A549 (cell line): ENCODE measurements around the gene TNFSF11. TPM values are rescaled to one million over a fixed set of nuclear protein-coding genes. Genes with fewer than 3 reads are reported as not detected.

Source experiments
- ATAC-seq, 2 experiments: fragments of 200-7000 bp in 1 of 2; fragments of >200 bp in 1 of 2; cut with Nextera tagmentation in 1 of 2; cut with Tn5 transposase in 1 of 2; 3 replicates each; pipeline versions ENCODE4 v1.8.0 to v1.9.1; 2018 to 2020; ENCODE audit warnings: mild to moderate bottlenecking in 1 of 2, moderate library complexity in 1 of 2
- CTCF ChIA-PET: fragments of 300-600 bp; sonication (Branson Sonifier 250); formaldehyde crosslinking; extraction: SDS; loops from one replicate; lab custom pipeline; 2021; ENCODE audit warnings: antibody characterized with exemption, inconsistent platforms; lab: Yijun Ruan, JAX
- POLR2A ChIA-PET: fragments of 350-600 bp; formaldehyde crosslinking; extraction: SDS; loops from one replicate; lab custom pipeline; 2021; ENCODE audit warnings: antibody characterized with exemption, inconsistent platforms; lab: Yijun Ruan, JAX
- DNase-seq, 2 experiments: peaks; one replicate each; pipeline versions ENCODE4 v3.0.0 to v3.0.0-alpha.2; 2011 to 2016; ENCODE audit warnings: low read depth in 1 of 2, low spot score in 1 of 2
- FAIRE-seq: peaks from 2 replicates; lab custom pipeline; 2011; peaks lifted over from hg19 to GRCh38; lab: Jason Lieb, UNC
- H3K27ac ChIP-seq, 2 experiments: fragments of >200 bp; sonication (Bioruptor Twin); formaldehyde crosslinking; 3 replicates each; pipeline ENCODE4 v1.5.1; 2016 to 2017
- H3K4me1 ChIP-seq: fragments of >200 bp; sonication (Bioruptor Twin); formaldehyde crosslinking; 3 replicates; pipeline ENCODE4 v1.6.1; 2016
- H3K4me2 ChIP-seq: fragments of >200 bp; sonication (Bioruptor Twin); formaldehyde crosslinking; 3 replicates; pipeline ENCODE4 v1.6.1; 2016
- H3K4me3 ChIP-seq: fragments of >200 bp; sonication (Bioruptor Twin); formaldehyde crosslinking; 3 replicates; pipeline ENCODE4 v1.5.1; 2016
- H3K9me3 ChIP-seq: fragments of >200 bp; sonication (Bioruptor Twin); formaldehyde crosslinking; 3 replicates; pipeline ENCODE4 v1.6.1; 2016
- CBX2 ChIP-seq: fragments of 200-600 bp; sonication (generic); IDR thresholded peaks from 2 replicates; pipeline ENCODE4 v1.6.1; 2016; ENCODE audit warnings: low read depth, mild to moderate bottlenecking, borderline replicate concordance
- CEBPB ChIP-seq, 2 experiments: fragments of >200 bp in 1 of 2; sonication (Bioruptor Twin) in 1 of 2; formaldehyde crosslinking in 1 of 2; IDR thresholded peaks; 2 replicates each; pipeline ENCODE4 v1.6.1; 2012 to 2016
- EHF ChIP-seq: fragments of 250-450 bp; sonication (Bioruptor Pico); IDR thresholded peaks from 2 replicates; pipeline ENCODE4 v1.5.0; 2020; ENCODE audit warnings: mild to moderate bottlenecking
- FOSL2 ChIP-seq, 2 experiments: fragments of 450-650 bp in 1 of 2; fragments of >200 bp in 1 of 2; sonication (Bioruptor Twin) in 1 of 2; formaldehyde crosslinking; IDR thresholded peaks; 2 replicates each; pipeline versions ENCODE4 v1.5.0 to v1.6.1; 2016 to 2020; ENCODE audit warnings: mild to moderate bottlenecking in 1 of 2, moderate library complexity in 1 of 2
- FOXS1 ChIP-seq: fragments of 250-450 bp; sonication (Bioruptor Pico); IDR thresholded peaks from 2 replicates; pipeline ENCODE4 v1.5.0; 2020; ENCODE audit warnings: mild to moderate bottlenecking, moderate library complexity
- HEYL ChIP-seq: fragments of 250-450 bp; sonication (Bioruptor Pico); IDR thresholded peaks from 2 replicates; pipeline ENCODE4 v1.8.0; 2021; ENCODE audit warnings: mild to moderate bottlenecking, moderate library complexity
- HOXA7 ChIP-seq: fragments of 250-450 bp; sonication (Bioruptor Pico); IDR thresholded peaks from 2 replicates; pipeline ENCODE4 v1.5.0; 2020; ENCODE audit warnings: mild to moderate bottlenecking, moderate library complexity
- HOXB5 ChIP-seq: fragments of 250-450 bp; sonication (Bioruptor Pico); IDR thresholded peaks from 2 replicates; pipeline ENCODE4 v1.5.0; 2020; ENCODE audit warnings: mild to moderate bottlenecking, moderate library complexity
- JUN ChIP-seq, 2 experiments: fragments of >200 bp; sonication (Bioruptor Twin); formaldehyde crosslinking; IDR thresholded peaks; 2 replicates in 1 of 2; 3 replicates in 1 of 2; pipeline ENCODE4 v1.6.1; 2016 to 2017
- JUNB ChIP-seq: fragments of >200 bp; sonication (Bioruptor Twin); formaldehyde crosslinking; IDR thresholded peaks from 2 replicates; pipeline ENCODE4 v1.6.1; 2016
- KDM1A ChIP-seq: fragments of 200-600 bp; sonication (generic); IDR thresholded peaks from 2 replicates; pipeline ENCODE4 v1.6.1; 2016; ENCODE audit warnings: low read depth, mild to moderate bottlenecking
- KDM5A ChIP-seq: fragments of 200-600 bp; sonication (generic); IDR thresholded peaks from 2 replicates; pipeline ENCODE4 v1.6.1; 2016; ENCODE audit warnings: antibody characterized with exemption, mild to moderate bottlenecking
- NPAS2 ChIP-seq: fragments of 250-450 bp; sonication (Bioruptor Pico); IDR thresholded peaks from 2 replicates; pipeline ENCODE4 v1.8.0; 2022; ENCODE audit warnings: mild to moderate bottlenecking, moderate library complexity, borderline replicate concordance
- POLR2AphosphoS2 ChIP-seq: conservative IDR thresholded peaks from 2 replicates; pipeline ENCODE4 v1.6.1; 2012; ENCODE audit warnings: low read length, improper control_type of control experiment, inconsistent platforms
- RARB ChIP-seq: fragments of 250-450 bp; sonication (Bioruptor Pico); IDR thresholded peaks from 2 replicates; pipeline ENCODE4 v1.8.0; 2021; ENCODE audit warnings: mild to moderate bottlenecking, moderate library complexity
- RCOR1 ChIP-seq: fragments of 150-350 bp; IDR thresholded peaks from 2 replicates; pipeline ENCODE4 v1.6.1; 2014; ENCODE audit warnings: antibody characterized with exemption, low read length, low read depth
- ZC3H11A ChIP-seq: fragments of 450-650 bp; IDR thresholded peaks from 2 replicates; pipeline ENCODE4 v1.6.1; 2014; ENCODE audit warnings: antibody characterized with exemption, mild to moderate bottlenecking
- ZSCAN20 ChIP-seq: fragments of 250-450 bp; sonication (Bioruptor Pico); IDR thresholded peaks from 2 replicates; pipeline ENCODE4 v1.8.0; 2022; ENCODE audit warnings: mild to moderate bottlenecking, moderate library complexity
- WGBS: methylation state at CpG from one replicate; pipeline ENCODE4 v1.1.6; 2017; ENCODE audit errors: missing lambda C conversion rate; 5-methylcytosine and 5-hydroxymethylcytosine counted together
- polyA plus RNA-seq, 4 experiments: library from polyadenylated mRNA; depleted of rRNA in 3 of 4; stranded (reverse); fragments of >200 nt; fragmentation: RNase III in 1 of 4; extraction: RNeasy Plus Mini Kit Qiagen cat#74134 plus additional on column Dnase treatment in 1 of 4; gene quantifications; 2 replicates in 3 of 4; 3 replicates in 1 of 4; pipeline ENCODE4 v1.2.3, GENCODE V29; 2011 to 2017
- TF ChIP-seq, protein P1 (sequence below): fragments of 200-600 bp; sonication (generic); IDR thresholded peaks from 2 replicates; pipeline ENCODE4 v1.6.1; 2016; ENCODE audit warnings: antibody characterized with exemption, mild to moderate bottlenecking, moderate library complexity
- TF ChIP-seq, protein P2 (sequence below): fragments of 250-450 bp; sonication (Bioruptor Pico); IDR thresholded peaks from 2 replicates; pipeline ENCODE4 v1.5.0; 2020; ENCODE audit warnings: low read depth, mild to moderate bottlenecking, moderate library complexity
- TF ChIP-seq, protein P3 (sequence below): fragments of >200 bp; sonication (Bioruptor Twin); formaldehyde crosslinking; IDR thresholded peaks from 2 replicates; pipeline ENCODE4 v1.6.1; 2016
- TF ChIP-seq, protein P4 (sequence below): IDR thresholded peaks from 2 replicates; pipeline ENCODE4 v1.6.1; 2012
- TF ChIP-seq, protein P5 (sequence below): fragments of 450-650 bp; IDR thresholded peaks from 2 replicates; pipeline ENCODE4 v1.6.1; 2014; ENCODE audit warnings: antibody characterized with exemption
- TF ChIP-seq, protein P6 (sequence below): IDR thresholded peaks from 2 replicates; pipeline ENCODE4 v1.6.1; 2012; ENCODE audit warnings: low read depth, borderline replicate concordance

Gene TNFSF11
- polyA plus RNA-seq, 2 of the 4 experiments (the other 2 are of a cell fraction): not detected

DNA sequence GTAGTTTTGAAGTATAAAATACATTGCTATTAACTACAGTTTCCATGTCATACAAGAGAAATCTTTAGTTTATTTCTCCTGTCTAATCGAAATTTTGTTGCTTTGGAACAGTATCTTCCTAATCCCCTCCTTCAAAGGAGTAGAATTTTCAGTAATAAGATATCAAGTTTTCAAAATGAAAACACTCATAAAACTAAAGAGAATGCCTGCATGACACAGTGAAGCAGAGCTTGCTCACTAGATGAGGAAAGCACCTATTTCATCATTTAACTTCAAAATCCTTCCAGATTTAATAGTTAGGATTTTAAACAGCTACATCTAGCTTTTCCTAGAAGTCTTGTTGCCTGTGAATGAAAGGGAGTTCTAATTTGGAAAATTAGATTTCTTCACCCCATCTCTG, 80.8 kb downstream of the TNFSF11 start:
- ATAC-seq (no peak), DNase-seq (no peak), FAIRE-seq (no peak)
- ChIA-PET CTCF (no interaction called here), POLR2A (no interaction called here)
- 0% methylated on average over 1 of the region's 1 CpG for WGBS
- Histone ChIP-seq H3K27ac (no peak overlapping the region), H3K4me2 (no peak overlapping the region)
- TF ChIP-seq RARB (no peak), KDM1A (no peak), ZC3H11A (no peak), HOXB5 (no peak), CBX2 (no peak), ZSCAN20 (CRISPR knock-in tag) (no peak), POLR2AphosphoS2 (no peak), RCOR1 (no peak), KDM5A (no peak), NPAS2 (CRISPR knock-in tag) (no peak), HEYL (CRISPR knock-in tag) (no peak), EHF (CRISPR knock-in tag) (no peak), FOXS1 (CRISPR knock-in tag) (no peak)
- TF ChIP-seq, protein P1, sequence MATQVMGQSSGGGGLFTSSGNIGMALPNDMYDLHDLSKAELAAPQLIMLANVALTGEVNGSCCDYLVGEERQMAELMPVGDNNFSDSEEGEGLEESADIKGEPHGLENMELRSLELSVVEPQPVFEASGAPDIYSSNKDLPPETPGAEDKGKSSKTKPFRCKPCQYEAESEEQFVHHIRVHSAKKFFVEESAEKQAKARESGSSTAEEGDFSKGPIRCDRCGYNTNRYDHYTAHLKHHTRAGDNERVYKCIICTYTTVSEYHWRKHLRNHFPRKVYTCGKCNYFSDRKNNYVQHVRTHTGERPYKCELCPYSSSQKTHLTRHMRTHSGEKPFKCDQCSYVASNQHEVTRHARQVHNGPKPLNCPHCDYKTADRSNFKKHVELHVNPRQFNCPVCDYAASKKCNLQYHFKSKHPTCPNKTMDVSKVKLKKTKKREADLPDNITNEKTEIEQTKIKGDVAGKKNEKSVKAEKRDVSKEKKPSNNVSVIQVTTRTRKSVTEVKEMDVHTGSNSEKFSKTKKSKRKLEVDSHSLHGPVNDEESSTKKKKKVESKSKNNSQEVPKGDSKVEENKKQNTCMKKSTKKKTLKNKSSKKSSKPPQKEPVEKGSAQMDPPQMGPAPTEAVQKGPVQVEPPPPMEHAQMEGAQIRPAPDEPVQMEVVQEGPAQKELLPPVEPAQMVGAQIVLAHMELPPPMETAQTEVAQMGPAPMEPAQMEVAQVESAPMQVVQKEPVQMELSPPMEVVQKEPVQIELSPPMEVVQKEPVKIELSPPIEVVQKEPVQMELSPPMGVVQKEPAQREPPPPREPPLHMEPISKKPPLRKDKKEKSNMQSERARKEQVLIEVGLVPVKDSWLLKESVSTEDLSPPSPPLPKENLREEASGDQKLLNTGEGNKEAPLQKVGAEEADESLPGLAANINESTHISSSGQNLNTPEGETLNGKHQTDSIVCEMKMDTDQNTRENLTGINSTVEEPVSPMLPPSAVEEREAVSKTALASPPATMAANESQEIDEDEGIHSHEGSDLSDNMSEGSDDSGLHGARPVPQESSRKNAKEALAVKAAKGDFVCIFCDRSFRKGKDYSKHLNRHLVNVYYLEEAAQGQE: no peak
- TF ChIP-seq, protein P2, sequence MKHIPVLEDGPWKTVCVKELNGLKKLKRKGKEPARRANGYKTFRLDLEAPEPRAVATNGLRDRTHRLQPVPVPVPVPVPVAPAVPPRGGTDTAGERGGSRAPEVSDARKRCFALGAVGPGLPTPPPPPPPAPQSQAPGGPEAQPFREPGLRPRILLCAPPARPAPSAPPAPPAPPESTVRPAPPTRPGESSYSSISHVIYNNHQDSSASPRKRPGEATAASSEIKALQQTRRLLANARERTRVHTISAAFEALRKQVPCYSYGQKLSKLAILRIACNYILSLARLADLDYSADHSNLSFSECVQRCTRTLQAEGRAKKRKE: no peak
- TF ChIP-seq, protein P3, sequence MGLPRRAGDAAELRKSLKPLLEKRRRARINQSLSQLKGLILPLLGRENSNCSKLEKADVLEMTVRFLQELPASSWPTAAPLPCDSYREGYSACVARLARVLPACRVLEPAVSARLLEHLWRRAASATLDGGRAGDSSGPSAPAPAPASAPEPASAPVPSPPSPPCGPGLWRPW: no peak
- TF ChIP-seq, protein P4, sequence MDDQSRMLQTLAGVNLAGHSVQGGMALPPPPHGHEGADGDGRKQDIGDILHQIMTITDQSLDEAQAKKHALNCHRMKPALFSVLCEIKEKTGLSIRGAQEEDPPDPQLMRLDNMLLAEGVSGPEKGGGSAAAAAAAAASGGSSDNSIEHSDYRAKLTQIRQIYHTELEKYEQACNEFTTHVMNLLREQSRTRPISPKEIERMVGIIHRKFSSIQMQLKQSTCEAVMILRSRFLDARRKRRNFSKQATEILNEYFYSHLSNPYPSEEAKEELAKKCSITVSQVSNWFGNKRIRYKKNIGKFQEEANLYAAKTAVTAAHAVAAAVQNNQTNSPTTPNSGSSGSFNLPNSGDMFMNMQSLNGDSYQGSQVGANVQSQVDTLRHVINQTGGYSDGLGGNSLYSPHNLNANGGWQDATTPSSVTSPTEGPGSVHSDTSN: no peak
- TF ChIP-seq, protein P5, sequence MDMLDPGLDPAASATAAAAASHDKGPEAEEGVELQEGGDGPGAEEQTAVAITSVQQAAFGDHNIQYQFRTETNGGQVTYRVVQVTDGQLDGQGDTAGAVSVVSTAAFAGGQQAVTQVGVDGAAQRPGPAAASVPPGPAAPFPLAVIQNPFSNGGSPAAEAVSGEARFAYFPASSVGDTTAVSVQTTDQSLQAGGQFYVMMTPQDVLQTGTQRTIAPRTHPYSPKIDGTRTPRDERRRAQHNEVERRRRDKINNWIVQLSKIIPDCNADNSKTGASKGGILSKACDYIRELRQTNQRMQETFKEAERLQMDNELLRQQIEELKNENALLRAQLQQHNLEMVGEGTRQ: no peak
- TF ChIP-seq, all 56 proteins: peak for 0
- no peaks in the 10 kb centered on the region for H3K9me3 ChIP-seq
- no peak overlapping the region for H3K4me3 ChIP-seq
- H3K4me1 ChIP-seq: no peaks in the 10 kb centered on the region

DNA sequence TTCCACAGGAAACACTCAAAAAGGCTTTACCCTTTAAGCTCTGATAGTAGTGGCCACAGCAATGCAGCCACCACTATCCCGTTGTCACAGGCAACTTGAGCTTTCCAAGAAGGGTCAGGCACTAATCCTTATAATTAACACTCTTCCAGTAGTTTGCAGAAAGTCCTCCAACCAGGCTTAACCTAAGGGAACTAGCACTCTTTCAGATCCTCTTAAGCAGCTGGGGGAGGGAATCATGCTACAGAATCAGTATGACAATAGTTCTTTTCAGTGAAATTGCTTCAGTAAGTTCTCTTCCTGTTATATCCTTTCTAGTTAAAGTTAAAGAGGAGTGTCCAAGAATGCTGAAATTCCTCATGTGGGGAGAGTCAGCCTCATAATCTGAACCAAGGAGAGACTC, 82.2 kb downstream of the TNFSF11 start:
- DNase-seq (no peak), ATAC-seq (no peak), FAIRE-seq (no peak)
- ChIA-PET POLR2A (no interaction called here), CTCF (no interaction called here)
- Histone ChIP-seq H3K4me2 (no peak overlapping the region), H3K27ac (no peak overlapping the region), H3K4me3 (no peak overlapping the region), H3K4me1 (no peaks in the 10 kb centered on the region), H3K9me3 (no peaks in the 10 kb centered on the region)
- 0% methylated on average over 1 of the region's 1 CpG for WGBS
- TF ChIP-seq HOXB5 (no peak), CEBPB (IDR thresholded peaks at IDR 0.05) (no peak), JUN (IDR thresholded peaks at IDR 0.05) (no peak), KDM5A (no peak), FOSL2 (IDR thresholded peaks at IDR 0.05) (no peak), FOSL2 (CRISPR knock-in tag; IDR thresholded peaks at IDR 0.05) (no peak), JUNB (no peak), KDM1A (no peak), HOXA7 (CRISPR knock-in tag) (no peak), NPAS2 (CRISPR knock-in tag) (no peak)
- TF ChIP-seq, protein P5: no peak
- TF ChIP-seq, protein P6, sequence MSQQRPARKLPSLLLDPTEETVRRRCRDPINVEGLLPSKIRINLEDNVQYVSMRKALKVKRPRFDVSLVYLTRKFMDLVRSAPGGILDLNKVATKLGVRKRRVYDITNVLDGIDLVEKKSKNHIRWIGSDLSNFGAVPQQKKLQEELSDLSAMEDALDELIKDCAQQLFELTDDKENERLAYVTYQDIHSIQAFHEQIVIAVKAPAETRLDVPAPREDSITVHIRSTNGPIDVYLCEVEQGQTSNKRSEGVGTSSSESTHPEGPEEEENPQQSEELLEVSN: no peak
